HepG2 (cell line): ENCODE measurements around the gene SLC38A3. TPM values are rescaled to one million over a fixed set of nuclear protein-coding genes. Genes with fewer than 3 reads are reported as not detected.

Experiments
- ATAC-seq: fragments of 200-7000 bp; cut with Tn5 transposase; 3 replicates; pipeline ENCODE4 v1.9.1; 2020; ENCODE audit warnings: mild to moderate bottlenecking, moderate library complexity
- BruUV-seq: library from RNA; stranded (reverse); fragments of 400-500 nt; replicated peaks from 2 replicates; lab custom pipeline; 2021; lab: Mats Ljungman, UMichigan
- CTCF ChIA-PET: fragments of 300-600 bp; formaldehyde crosslinking; extraction: SDS; loops from one replicate; lab custom pipeline; 2021; ENCODE audit warnings: low total read pairs, inconsistent platforms, low intra/inter-chr PET ratio; lab: Yijun Ruan, JAX
- POLR2A ChIA-PET: fragments of 350-600 bp; sonication (Branson Sonifier 250); formaldehyde crosslinking; loops from one replicate; lab custom pipeline; 2020; ENCODE audit warnings: antibody characterized with exemption, inconsistent platforms; lab: Yijun Ruan, JAX
- DNase-seq: peaks from one replicate; pipeline ENCODE4 v3.0.0-alpha.2; 2015; ENCODE audit warnings: low spot score
- FAIRE-seq: peaks from 3 replicates; lab custom pipeline; 2011; peaks lifted over from hg19 to GRCh38; lab: Jason Lieb, UNC
- H2AFZ ChIP-seq: one replicate; pipeline ENCODE4 v1.6.1; 2011; ENCODE audit warnings: low read length, inconsistent platforms
- H3K27ac ChIP-seq: fragments of 300-600 bp; 3 replicates; pipeline ENCODE4 v1.8.0; 2011; ENCODE audit warnings: mixed run types, mild to moderate bottlenecking, mixed read lengths, low read length, inconsistent platforms; ENCODE audit not compliant: insufficient read depth; ENCODE audit errors: extremely low read length
- H3K27me3 ChIP-seq, 2 experiments: fragments of 200-600 bp in 1 of 2; 2 replicates in 1 of 2; 3 replicates in 1 of 2; pipeline versions ENCODE4 v1.6.0 to v1.8.0; 2011; ENCODE audit warnings: low read length in 2 of 2, mild to moderate bottlenecking in 2 of 2, moderate library complexity in 2 of 2, inconsistent platforms in 1 of 2; ENCODE audit not compliant: insufficient read depth in 2 of 2, control insufficient read depth in 1 of 2
- H3K36me3 ChIP-seq, 2 experiments: fragments of 200-600 bp in 1 of 2; replicated peaks in 1 of 2; 2 replicates in 1 of 2; 3 replicates in 1 of 2; pipeline versions ENCODE4 v1.5.1 to v1.8.0; 2011; ENCODE audit warnings: low read length in 2 of 2, inconsistent platforms in 1 of 2; ENCODE audit not compliant: insufficient read depth in 2 of 2, control insufficient read depth in 1 of 2
- H3K4me1 ChIP-seq: 2 replicates; pipeline ENCODE4 v1.5.1; 2012; ENCODE audit warnings: low read length, inconsistent platforms; ENCODE audit not compliant: insufficient read depth
- H3K4me2 ChIP-seq: 2 replicates; pipeline ENCODE4 v1.6.0; 2011; ENCODE audit warnings: low read depth, low read length, inconsistent platforms
- H3K4me3 ChIP-seq, 3 experiments: fragments of 200-600 bp in 1 of 3; sonication (generic), shearing (Covaris generic) in 1 of 3; replicated peaks in 1 of 3; 2 replicates each; pipeline ENCODE4 v1.5.1; 2011 to 2016; ENCODE audit warnings: low read length in 3 of 3, inconsistent platforms in 2 of 3, low read depth in 2 of 3, mild to moderate bottlenecking in 2 of 3, control low read depth in 1 of 3, mixed read lengths in 1 of 3; ENCODE audit not compliant: insufficient read depth in 1 of 3
- H3K79me2 ChIP-seq: one replicate; pipeline ENCODE4 v1.6.1; 2011; ENCODE audit warnings: low read length, inconsistent platforms; ENCODE audit not compliant: insufficient read depth
- H3K9ac ChIP-seq: 2 replicates; pipeline ENCODE4 v1.6.0; 2011; ENCODE audit warnings: mild to moderate bottlenecking, low read depth, low read length, inconsistent platforms; ENCODE audit not compliant: insufficient read depth
- H3K9me3 ChIP-seq: 2 replicates; pipeline ENCODE4 v1.5.1; 2012; ENCODE audit warnings: mild to moderate bottlenecking, low read length
- H4K20me1 ChIP-seq: 2 replicates; pipeline ENCODE4 v1.6.0; 2011; ENCODE audit warnings: inconsistent platforms, mild to moderate bottlenecking, low read length, moderate library complexity; ENCODE audit not compliant: insufficient read depth
- BCL6 ChIP-seq: IDR thresholded peaks from 2 replicates; pipeline ENCODE4 v1.6.1; 2016; ENCODE audit warnings: missing genetic modification reagents, missing compliant biosample characterization
- CENPT ChIP-seq: sonication (generic); formaldehyde crosslinking; IDR thresholded peaks from 2 replicates; pipeline ENCODE4 v1.8.0; 2022; ENCODE audit warnings: low read depth, mild to moderate bottlenecking, moderate library complexity, missing genetic modification reagents
- CHD4 ChIP-seq: fragments of 200-600 bp; sonication (generic); IDR thresholded peaks from 2 replicates; pipeline ENCODE4 v1.7.0; 2017; ENCODE audit warnings: mild to moderate bottlenecking, low read length, borderline replicate concordance
- CREB3 ChIP-seq: sonication (generic); formaldehyde crosslinking; IDR thresholded peaks from 2 replicates; pipeline ENCODE4 v1.5.0; 2020; ENCODE audit warnings: missing genetic modification reagents
- EEA1 ChIP-seq: sonication (generic); formaldehyde crosslinking; IDR thresholded peaks from 2 replicates; pipeline ENCODE4 v1.5.1; 2020; ENCODE audit warnings: mild to moderate bottlenecking, missing genetic modification reagents, borderline replicate concordance
- FOXK1 ChIP-seq: sonication (generic); formaldehyde crosslinking; IDR thresholded peaks from 2 replicates; pipeline ENCODE4 v1.4.0; 2020; ENCODE audit warnings: low read depth, missing genetic modification reagents, borderline replicate concordance
- NFIC ChIP-seq: IDR thresholded peaks from 2 replicates; pipeline ENCODE4 v1.6.1; 2012; ENCODE audit warnings: mild to moderate bottlenecking, low read length, inconsistent platforms
- PLRG1 ChIP-seq: fragments of 450-650 bp; conservative IDR thresholded peaks from 2 replicates; pipeline ENCODE4 v1.6.1; 2016
- RXRB ChIP-seq: IDR thresholded peaks from 2 replicates; pipeline ENCODE4 v1.6.1; 2016; ENCODE audit warnings: borderline replicate concordance, missing genetic modification reagents, missing compliant biosample characterization
- SMARCC2 ChIP-seq: fragments of 450-650 bp; IDR thresholded peaks from 2 replicates; pipeline ENCODE4 v1.6.1; 2017; ENCODE audit warnings: antibody characterized with exemption, mild to moderate bottlenecking
- WIZ ChIP-seq: sonication (generic); formaldehyde crosslinking; IDR thresholded peaks from 2 replicates; pipeline ENCODE4 v1.5.1; 2020; ENCODE audit warnings: mild to moderate bottlenecking, missing genetic modification reagents
- ZNF138 ChIP-seq: sonication (generic); formaldehyde crosslinking; IDR thresholded peaks from 2 replicates; pipeline ENCODE4 v1.5.0; 2020; ENCODE audit warnings: mild to moderate bottlenecking, low read depth, missing genetic modification reagents
- ZNF329 ChIP-seq: sonication (generic); formaldehyde crosslinking; IDR thresholded peaks from 2 replicates; pipeline ENCODE4 v1.9.0; 2021; ENCODE audit warnings: low read depth, mild to moderate bottlenecking, missing genetic modification reagents
- ZNF331 ChIP-seq: sonication (generic); formaldehyde crosslinking; IDR thresholded peaks from 2 replicates; pipeline ENCODE4 v1.4.0; 2020; ENCODE audit warnings: missing genetic modification reagents
- ZNF430 ChIP-seq: sonication (generic); formaldehyde crosslinking; IDR thresholded peaks from 2 replicates; pipeline ENCODE4 v1.9.0; 2021; ENCODE audit warnings: mild to moderate bottlenecking, missing genetic modification reagents
- ZNF468 ChIP-seq: sonication (generic); formaldehyde crosslinking; IDR thresholded peaks from 2 replicates; pipeline ENCODE4 v1.8.0; 2022; ENCODE audit warnings: mild to moderate bottlenecking, moderate library complexity, missing genetic modification reagents
- ZNF780A ChIP-seq: sonication (generic); formaldehyde crosslinking; IDR thresholded peaks from 2 replicates; pipeline ENCODE4 v1.8.0; 2022; ENCODE audit warnings: mild to moderate bottlenecking, missing genetic modification reagents, moderate library complexity
- ZNF792 ChIP-seq: IDR thresholded peaks from 2 replicates; pipeline ENCODE4 v1.6.1; 2016
- ZNF879 ChIP-seq: sonication (generic); formaldehyde crosslinking; IDR thresholded peaks from 2 replicates; pipeline ENCODE4 v1.8.1; 2023; ENCODE audit warnings: missing genetic modification reagents
- ZSCAN21 ChIP-seq: sonication (generic); formaldehyde crosslinking; IDR thresholded peaks from 2 replicates; pipeline ENCODE4 v1.8.0; 2022; ENCODE audit warnings: mild to moderate bottlenecking, missing genetic modification reagents, moderate library complexity, borderline replicate concordance
- whole genome bisulfite sequencing: methylation state at CpG from one replicate; pipeline ENCODE4 v1.1.6; 2017; ENCODE audit warnings: low lambda C conversion rate; 5-methylcytosine and 5-hydroxymethylcytosine counted together
- in situ Hi-C: cut with HindIII; loops from 2 replicates; pipeline ENCODE4 v1.10.0; 2017; ENCODE audit warnings: low pct_unique_long_range_greater_than_20kb; ENCODE audit not compliant: extremely low pct_ligation_motif_present
- intact Hi-C: fragments of 100-400 bp; cut with micrococcal nuclease; formaldehyde crosslinking; loops from one replicate; pipeline ENCODE4 v1.10.0; 2022; ENCODE audit not compliant: unreplicated experiment
- polyA plus RNA-seq, 8 experiments: library from polyadenylated mRNA; depleted of rRNA in 3 of 8; stranded (reverse) in 7 of 8; unstranded in 1 of 8; fragments of >200 nt; fragmentation: Illumina TruSeq in 4 of 8; extraction: Trizol in 4 of 8; gene quantifications; 2 replicates each; pipeline versions ENCODE4 v1.2.1 to v1.2.3, GENCODE V29; 2011 to 2016; ENCODE audit warnings: low read depth in 4 of 8, missing spikeins in 1 of 8, mixed read lengths in 1 of 8; ENCODE audit not compliant: insufficient read depth in 1 of 8
- total RNA-seq, 5 experiments: library from RNA; depleted of rRNA; stranded (reverse); fragments of >200 nt; fragmentation: Illumina TruSeq; extraction: Trizol; gene quantifications; 2 replicates each; pipeline ENCODE4 v1.2.3, GENCODE V29; 2016; ENCODE audit warnings: low read depth in 1 of 5
- TF ChIP-seq, protein P1 (sequence below): IDR thresholded peaks from 2 replicates; pipeline ENCODE4 v1.6.1; 2016
- TF ChIP-seq, protein P2 (sequence below): sonication (generic); formaldehyde crosslinking; conservative IDR thresholded peaks from 2 replicates; pipeline ENCODE4 v1.4.0; 2020; ENCODE audit warnings: missing genetic modification reagents
- TF ChIP-seq, protein P3 (sequence below): sonication (generic); formaldehyde crosslinking; IDR thresholded peaks from 2 replicates; pipeline ENCODE4 v1.5.1; 2020; ENCODE audit warnings: missing genetic modification reagents, mild to moderate bottlenecking, borderline replicate concordance

The SLC38A3 gene
- total and polyA plus RNA-seq, 2 of the 13 experiments (the other 11 are each of a cell fraction or from before 2014, with no cell fraction given) = 29.8 to 164 TPM

DNA sequence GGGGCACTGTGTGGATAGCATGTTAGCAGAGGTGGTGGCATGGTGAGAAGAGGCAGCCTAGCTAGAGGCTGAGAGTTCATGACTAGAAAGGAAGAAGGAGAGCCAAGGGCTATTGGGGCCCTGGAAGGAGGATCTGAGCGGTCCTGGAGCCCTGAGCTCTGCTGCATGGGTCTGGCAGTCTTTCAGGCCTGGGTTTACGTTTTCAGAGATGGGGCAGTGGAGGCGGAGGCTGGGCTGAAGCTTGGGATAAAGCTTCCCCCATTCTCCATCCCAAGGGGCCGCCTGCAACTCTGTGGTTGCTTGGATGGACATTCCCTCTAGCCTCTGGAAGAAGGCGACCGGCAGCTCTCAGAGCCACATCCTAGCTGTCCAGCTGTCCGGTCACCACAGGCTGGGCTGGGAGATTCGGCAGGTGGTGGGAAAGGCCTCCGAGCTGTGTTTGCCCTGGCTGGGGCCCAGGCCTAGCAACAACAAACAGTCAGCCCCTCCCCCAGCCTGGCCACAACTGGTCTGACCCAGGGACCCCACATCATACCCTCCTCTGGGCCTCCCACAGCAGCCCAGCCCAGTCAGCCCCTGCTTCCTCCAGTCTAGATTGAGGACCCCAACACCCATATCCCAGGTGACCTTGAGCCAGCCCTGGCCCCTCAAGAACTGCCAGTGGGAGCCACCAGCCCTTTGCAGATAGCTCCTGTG, 1.8 kb upstream of the SLC38A3 start:
- peak overlapping the region; percentile 96 for H3K4me2 ChIP-seq
- no peaks in the 10 kb centered on the region; a peak in 1 of 5 replicates for H3K36me3 ChIP-seq
- FAIRE-seq = peak; percentile 70
- DNase-seq = peak; percentile 70
- peaks cover 4% of the 10 kb centered on the region; the same call in 1 of the 2 replicates for H4K20me1 ChIP-seq
- H3K4me3 ChIP-seq = peak overlapping the region; percentile 43 to 69 (median 54); a peak in 5 of 6 replicates
- POLR2A ChIA-PET = interaction anchor here (0.7 to 15.7 kb wide), 26 partner anchors 8 to 125 kb away, joined by 3 to 844 read pairs (median 5); partner anchors contain the start of genes GNAI2, HYAL1, HYAL3 and IFRD2
- no peak overlapping the region for H2AFZ ChIP-seq
- in situ Hi-C loops = no loop called here
- peak overlapping the region; percentile 77 for H3K9ac ChIP-seq
- H3K79me2 ChIP-seq = peaks cover 32% of the 10 kb centered on the region
- peak overlapping the region; percentile 86 for H3K27ac ChIP-seq
- ATAC-seq = peak; percentile 51
- CTCF ChIA-PET = no interaction called here
- H3K9me3 ChIP-seq = no peaks in the 10 kb centered on the region
- intact Hi-C loops = no loop called here
- H3K4me1 ChIP-seq = peaks cover 64% of the 10 kb centered on the region
- BruUV-seq = no TSS peak
- no peaks in the 10 kb centered on the region for H3K27me3 ChIP-seq
- 7% methylated on average over 3 of the region's 9 CpGs for WGBS
- TF ChIP-seq ZSCAN21 (CRISPR knock-in tag) (peak; percentile 75; the same call in 1 of the 2 replicates), ZNF138 (CRISPR knock-in tag) (no peak), ZNF792 (peak; percentile 73), ZNF430 (CRISPR knock-in tag) (0 out of 2 replicates have a peak, but pooled peaks have one; percentile 55), SMARCC2 (no peak), CENPT (CRISPR knock-in tag) (no peak), BCL6 (CRISPR knock-in tag) (peak; percentile 62), NFIC (no peak), ZNF780A (CRISPR knock-in tag) (no peak), EEA1 (CRISPR knock-in tag) (no peak), FOXK1 (CRISPR knock-in tag) (peak; percentile 88; the same call in 1 of the 2 replicates), PLRG1 (no peak), CHD4 (no peak), ZNF331 (CRISPR knock-in tag) (peak; percentile 71), ZNF879 (CRISPR knock-in tag) (no peak), ZNF468 (CRISPR knock-in tag) (0 out of 2 replicates have a peak, but pooled peaks have one; percentile 22), WIZ (CRISPR knock-in tag) (no peak), CREB3 (CRISPR knock-in tag) (no peak), RXRB (CRISPR knock-in tag) (peak; percentile 86), ZNF329 (CRISPR knock-in tag) (peak; percentile 77; the same call in 1 of the 2 replicates)
- TF ChIP-seq, protein P1, sequence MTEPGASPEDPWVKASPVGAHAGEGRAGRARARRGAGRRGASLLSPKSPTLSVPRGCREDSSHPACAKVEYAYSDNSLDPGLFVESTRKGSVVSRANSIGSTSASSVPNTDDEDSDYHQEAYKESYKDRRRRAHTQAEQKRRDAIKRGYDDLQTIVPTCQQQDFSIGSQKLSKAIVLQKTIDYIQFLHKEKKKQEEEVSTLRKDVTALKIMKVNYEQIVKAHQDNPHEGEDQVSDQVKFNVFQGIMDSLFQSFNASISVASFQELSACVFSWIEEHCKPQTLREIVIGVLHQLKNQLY (CRISPR knock-in tag) = 0 out of 2 replicates have a peak, but pooled peaks have one; percentile 12
- TF ChIP-seq, protein P2, sequence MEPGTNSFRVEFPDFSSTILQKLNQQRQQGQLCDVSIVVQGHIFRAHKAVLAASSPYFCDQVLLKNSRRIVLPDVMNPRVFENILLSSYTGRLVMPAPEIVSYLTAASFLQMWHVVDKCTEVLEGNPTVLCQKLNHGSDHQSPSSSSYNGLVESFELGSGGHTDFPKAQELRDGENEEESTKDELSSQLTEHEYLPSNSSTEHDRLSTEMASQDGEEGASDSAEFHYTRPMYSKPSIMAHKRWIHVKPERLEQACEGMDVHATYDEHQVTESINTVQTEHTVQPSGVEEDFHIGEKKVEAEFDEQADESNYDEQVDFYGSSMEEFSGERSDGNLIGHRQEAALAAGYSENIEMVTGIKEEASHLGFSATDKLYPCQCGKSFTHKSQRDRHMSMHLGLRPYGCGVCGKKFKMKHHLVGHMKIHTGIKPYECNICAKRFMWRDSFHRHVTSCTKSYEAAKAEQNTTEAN (CRISPR knock-in tag) = no peak
- TF ChIP-seq, protein P3, sequence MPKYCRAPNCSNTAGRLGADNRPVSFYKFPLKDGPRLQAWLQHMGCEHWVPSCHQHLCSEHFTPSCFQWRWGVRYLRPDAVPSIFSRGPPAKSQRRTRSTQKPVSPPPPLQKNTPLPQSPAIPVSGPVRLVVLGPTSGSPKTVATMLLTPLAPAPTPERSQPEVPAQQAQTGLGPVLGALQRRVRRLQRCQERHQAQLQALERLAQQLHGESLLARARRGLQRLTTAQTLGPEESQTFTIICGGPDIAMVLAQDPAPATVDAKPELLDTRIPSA (CRISPR knock-in tag) = peak; percentile 71; the same call in 1 of the 2 replicates
